ENCODE data around the gene GATA6. TPM values are rescaled to one million over a fixed set of nuclear protein-coding genes. Genes with fewer than 3 reads are reported as not detected.
A peak's percentile ranks its signal among the peaks of the same experiment; 100 is the strongest.

The GATA6 gene
- total and polyA plus RNA-seq, 2 of the 13 experiments (the other 11 are each of a cell fraction or from before 2014, with no cell fraction given), result 0.84 to 3.2 TPM

DNA sequence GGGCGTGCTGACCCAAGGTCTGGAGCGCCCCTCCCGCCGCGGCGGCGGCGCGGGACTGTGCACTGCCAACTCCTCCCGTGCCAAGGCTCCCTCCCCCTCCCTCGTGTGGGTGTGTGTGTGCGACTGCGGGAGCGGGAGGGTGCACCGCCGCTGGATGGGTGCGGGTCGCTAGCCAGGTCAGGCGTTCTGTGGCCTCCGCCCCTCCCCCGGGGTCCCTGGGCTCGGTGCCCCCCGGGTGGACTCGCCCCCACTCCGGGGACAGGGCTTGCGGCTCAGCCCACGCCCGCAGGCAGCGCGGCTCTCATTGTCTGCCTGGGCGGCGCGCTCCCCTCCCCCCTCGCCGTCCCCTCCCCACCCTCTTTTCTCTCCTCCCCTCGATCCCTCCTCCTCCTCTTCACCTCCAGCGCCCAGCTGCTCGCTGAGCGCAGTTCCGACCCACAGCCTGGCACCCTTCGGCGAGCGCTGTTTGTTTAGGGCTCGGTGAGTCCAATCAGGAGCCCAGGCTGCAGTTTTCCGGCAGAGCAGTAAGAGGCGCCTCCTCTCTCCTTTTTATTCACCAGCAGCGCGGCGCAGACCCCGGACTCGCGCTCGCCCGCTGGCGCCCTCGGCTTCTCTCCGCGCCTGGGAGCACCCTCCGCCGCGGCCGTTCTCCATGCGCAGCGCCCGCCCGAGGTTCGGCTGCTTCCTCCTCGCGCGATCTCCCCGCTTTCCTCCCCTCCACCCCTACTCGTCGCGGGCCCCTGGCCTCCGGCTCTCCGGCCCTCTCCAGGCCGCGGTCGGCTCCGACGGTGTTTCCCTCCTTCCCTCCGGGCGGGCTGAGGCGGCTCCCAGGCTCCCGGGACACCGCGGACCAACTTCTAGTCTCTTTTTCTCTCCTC, at the start of gene GATA6 (continued):
- TF ChIP-seq SNAPC2 (CRISPR knock-in tag; IDR thresholded peaks at IDR 0.05) (no peak), ISL2 (CRISPR knock-in tag; IDR thresholded peaks at IDR 0.05) (peak; percentile 49; the same call in 1 of the 2 replicates), GABPB1 (CRISPR knock-in tag; IDR thresholded peaks at IDR 0.05) (peak; percentile 54; the same call in 1 of the 2 replicates), POGZ (CRISPR knock-in tag; IDR thresholded peaks at IDR 0.05) (peak; percentile 46; the same call in 1 of the 2 replicates), HIVEP1 (CRISPR knock-in tag; IDR thresholded peaks at IDR 0.05) (no peak), EEA1 (CRISPR knock-in tag; IDR thresholded peaks at IDR 0.05; ENCODE audit: borderline replicate concordance) (no peak), MAFF (IDR thresholded peaks at IDR 0.05; ENCODE audit: low read depth, low read length) (no peak), ARHGAP35 (CRISPR knock-in tag; IDR thresholded peaks at IDR 0.05; ENCODE audit: borderline replicate concordance) (no peak), HDAC2 (CRISPR knock-in tag; IDR thresholded peaks at IDR 0.05) (no peak), NR2C2 (CRISPR knock-in tag; IDR thresholded peaks at IDR 0.05; ENCODE audit: borderline replicate concordance) (no peak), TRIM24 (CRISPR knock-in tag; IDR thresholded peaks at IDR 0.05) (no peak), HES4 (CRISPR knock-in tag; IDR thresholded peaks at IDR 0.05; ENCODE audit: borderline replicate concordance) (no peak)
- TF ChIP-seq, protein P1, sequence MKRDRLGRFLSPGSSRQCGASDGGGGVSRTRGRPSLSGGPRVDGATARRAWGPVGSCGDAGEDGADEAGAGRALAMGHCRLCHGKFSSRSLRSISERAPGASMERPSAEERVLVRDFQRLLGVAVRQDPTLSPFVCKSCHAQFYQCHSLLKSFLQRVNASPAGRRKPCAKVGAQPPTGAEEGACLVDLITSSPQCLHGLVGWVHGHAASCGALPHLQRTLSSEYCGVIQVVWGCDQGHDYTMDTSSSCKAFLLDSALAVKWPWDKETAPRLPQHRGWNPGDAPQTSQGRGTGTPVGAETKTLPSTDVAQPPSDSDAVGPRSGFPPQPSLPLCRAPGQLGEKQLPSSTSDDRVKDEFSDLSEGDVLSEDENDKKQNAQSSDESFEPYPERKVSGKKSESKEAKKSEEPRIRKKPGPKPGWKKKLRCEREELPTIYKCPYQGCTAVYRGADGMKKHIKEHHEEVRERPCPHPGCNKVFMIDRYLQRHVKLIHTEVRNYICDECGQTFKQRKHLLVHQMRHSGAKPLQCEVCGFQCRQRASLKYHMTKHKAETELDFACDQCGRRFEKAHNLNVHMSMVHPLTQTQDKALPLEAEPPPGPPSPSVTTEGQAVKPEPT (CRISPR knock-in tag; IDR thresholded peaks at IDR 0.05; ENCODE audit: low read depth), result 0 out of 2 replicates have a peak, but pooled peaks have one; percentile 24
- TF ChIP-seq, protein P2, sequence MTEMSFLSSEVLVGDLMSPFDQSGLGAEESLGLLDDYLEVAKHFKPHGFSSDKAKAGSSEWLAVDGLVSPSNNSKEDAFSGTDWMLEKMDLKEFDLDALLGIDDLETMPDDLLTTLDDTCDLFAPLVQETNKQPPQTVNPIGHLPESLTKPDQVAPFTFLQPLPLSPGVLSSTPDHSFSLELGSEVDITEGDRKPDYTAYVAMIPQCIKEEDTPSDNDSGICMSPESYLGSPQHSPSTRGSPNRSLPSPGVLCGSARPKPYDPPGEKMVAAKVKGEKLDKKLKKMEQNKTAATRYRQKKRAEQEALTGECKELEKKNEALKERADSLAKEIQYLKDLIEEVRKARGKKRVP (CRISPR knock-in tag; IDR thresholded peaks at IDR 0.05), result no peak; a peak in 1 of 4 replicates
- TF ChIP-seq, protein P3, sequence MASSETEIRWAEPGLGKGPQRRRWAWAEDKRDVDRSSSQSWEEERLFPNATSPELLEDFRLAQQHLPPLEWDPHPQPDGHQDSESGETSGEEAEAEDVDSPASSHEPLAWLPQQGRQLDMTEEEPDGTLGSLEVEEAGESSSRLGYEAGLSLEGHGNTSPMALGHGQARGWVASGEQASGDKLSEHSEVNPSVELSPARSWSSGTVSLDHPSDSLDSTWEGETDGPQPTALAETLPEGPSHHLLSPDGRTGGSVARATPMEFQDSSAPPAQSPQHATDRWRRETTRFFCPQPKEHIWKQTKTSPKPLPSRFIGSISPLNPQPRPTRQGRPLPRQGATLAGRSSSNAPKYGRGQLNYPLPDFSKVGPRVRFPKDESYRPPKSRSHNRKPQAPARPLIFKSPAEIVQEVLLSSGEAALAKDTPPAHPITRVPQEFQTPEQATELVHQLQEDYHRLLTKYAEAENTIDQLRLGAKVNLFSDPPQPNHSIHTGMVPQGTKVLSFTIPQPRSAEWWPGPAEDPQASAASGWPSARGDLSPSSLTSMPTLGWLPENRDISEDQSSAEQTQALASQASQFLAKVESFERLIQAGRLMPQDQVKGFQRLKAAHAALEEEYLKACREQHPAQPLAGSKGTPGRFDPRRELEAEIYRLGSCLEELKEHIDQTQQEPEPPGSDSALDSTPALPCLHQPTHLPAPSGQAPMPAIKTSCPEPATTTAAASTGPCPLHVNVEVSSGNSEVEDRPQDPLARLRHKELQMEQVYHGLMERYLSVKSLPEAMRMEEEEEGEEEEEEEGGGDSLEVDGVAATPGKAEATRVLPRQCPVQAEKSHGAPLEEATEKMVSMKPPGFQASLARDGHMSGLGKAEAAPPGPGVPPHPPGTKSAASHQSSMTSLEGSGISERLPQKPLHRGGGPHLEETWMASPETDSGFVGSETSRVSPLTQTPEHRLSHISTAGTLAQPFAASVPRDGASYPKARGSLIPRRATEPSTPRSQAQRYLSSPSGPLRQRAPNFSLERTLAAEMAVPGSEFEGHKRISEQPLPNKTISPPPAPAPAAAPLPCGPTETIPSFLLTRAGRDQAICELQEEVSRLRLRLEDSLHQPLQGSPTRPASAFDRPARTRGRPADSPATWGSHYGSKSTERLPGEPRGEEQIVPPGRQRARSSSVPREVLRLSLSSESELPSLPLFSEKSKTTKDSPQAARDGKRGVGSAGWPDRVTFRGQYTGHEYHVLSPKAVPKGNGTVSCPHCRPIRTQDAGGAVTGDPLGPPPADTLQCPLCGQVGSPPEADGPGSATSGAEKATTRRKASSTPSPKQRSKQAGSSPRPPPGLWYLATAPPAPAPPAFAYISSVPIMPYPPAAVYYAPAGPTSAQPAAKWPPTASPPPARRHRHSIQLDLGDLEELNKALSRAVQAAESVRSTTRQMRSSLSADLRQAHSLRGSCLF (CRISPR knock-in tag; IDR thresholded peaks at IDR 0.05; ENCODE audit: borderline replicate concordance), result no peak
- TF ChIP-seq, protein P4, sequence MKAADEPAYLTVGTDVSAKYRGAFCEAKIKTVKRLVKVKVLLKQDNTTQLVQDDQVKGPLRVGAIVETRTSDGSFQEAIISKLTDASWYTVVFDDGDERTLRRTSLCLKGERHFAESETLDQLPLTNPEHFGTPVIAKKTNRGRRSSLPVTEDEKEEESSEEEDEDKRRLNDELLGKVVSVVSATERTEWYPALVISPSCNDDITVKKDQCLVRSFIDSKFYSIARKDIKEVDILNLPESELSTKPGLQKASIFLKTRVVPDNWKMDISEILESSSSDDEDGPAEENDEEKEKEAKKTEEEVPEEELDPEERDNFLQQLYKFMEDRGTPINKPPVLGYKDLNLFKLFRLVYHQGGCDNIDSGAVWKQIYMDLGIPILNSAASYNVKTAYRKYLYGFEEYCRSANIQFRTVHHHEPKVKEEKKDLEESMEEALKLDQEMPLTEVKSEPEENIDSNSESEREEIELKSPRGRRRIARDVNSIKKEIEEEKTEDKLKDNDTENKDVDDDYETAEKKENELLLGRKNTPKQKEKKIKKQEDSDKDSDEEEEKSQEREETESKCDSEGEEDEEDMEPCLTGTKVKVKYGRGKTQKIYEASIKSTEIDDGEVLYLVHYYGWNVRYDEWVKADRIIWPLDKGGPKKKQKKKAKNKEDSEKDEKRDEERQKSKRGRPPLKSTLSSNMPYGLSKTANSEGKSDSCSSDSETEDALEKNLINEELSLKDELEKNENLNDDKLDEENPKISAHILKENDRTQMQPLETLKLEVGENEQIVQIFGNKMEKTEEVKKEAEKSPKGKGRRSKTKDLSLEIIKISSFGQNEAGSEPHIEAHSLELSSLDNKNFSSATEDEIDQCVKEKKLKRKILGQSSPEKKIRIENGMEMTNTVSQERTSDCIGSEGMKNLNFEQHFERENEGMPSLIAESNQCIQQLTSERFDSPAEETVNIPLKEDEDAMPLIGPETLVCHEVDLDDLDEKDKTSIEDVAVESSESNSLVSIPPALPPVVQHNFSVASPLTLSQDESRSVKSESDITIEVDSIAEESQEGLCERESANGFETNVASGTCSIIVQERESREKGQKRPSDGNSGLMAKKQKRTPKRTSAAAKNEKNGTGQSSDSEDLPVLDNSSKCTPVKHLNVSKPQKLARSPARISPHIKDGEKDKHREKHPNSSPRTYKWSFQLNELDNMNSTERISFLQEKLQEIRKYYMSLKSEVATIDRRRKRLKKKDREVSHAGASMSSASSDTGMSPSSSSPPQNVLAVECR (CRISPR knock-in tag; IDR thresholded peaks at IDR 0.05; ENCODE audit: borderline replicate concordance), result no peak; the same call in 1 of the 2 replicates
